ENCODE data around the gene UNC5C.

The UNC5C gene

DNA sequence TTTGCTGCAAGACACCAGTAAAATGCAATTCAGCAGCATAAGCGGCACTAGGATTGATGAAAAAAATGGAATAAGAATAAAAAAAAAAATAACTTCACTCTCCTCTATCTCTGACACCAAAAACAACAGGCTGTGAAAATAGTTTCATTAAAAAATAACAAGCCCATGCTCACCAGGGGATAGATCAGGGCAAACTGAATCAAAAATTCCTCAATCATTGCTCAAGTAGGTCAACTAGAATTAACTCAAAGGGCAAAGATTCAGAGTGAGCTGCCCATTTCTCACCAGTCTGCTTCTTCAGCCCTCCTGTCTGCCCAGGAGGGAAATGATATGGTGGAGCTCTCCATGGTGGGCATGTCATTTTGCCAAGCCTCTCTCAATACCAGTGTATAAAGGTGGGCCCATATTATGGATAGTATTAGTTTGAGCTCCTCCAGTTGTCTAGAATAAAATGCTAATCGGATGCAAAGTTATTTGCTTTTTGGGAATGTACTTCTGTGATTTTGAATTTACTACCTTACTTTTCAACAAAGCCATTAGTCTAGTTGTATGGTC, 153.9 kb downstream of the UNC5C start:
- no peak for DNase-seq (ENCODE audit: low spot score)

GRCh38 chr4:95393821-95394220, 155.0 kb downstream of the UNC5C start:
- DNase-seq (ENCODE audit: low spot score): no peak

DNA sequence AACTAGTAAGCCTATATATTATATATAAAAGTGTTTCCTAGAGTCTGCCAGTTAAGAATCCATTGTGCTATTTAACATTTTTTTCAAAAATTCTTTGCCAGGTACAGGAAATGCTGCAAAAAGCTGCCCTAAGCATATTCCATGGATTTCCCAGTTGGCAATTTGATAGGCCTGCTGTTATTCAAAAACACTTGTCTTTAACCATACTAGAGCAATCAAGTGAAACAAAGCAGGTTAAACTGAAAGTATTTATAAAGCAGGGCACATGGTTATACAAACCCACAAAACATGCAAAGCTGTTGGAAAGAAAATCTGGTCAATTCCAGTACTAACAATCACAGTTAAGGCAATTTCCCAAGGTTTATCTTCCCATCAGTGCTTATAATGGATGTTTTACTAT, 159.9 kb downstream of the UNC5C start:
- DNase-seq (ENCODE audit: low spot score): no peak

DNA sequence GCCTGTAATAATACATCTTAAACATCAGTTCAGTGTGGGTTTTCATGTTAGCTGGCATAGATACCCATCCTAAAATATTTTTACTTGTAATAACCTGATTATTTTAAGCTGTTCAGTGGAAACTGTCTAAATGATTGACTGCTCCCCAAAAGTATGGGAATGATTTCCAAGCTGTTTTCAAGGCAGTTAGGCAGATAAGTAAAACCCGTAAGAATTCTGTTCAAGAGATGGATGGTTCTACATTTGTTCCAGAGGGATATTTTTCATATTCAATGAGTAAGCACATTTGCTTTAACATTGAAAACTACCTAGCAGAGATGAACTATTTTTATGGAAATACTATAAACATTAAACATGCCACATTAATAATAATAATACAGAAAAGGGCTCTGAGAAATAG, 161.1 kb downstream of the UNC5C start:
- DNase-seq (ENCODE audit: low spot score): no peak

GRCh38 chr4:95386410-95386809, 162.4 kb downstream of the UNC5C start:
- no peak for DNase-seq (ENCODE audit: low spot score)

DNA sequence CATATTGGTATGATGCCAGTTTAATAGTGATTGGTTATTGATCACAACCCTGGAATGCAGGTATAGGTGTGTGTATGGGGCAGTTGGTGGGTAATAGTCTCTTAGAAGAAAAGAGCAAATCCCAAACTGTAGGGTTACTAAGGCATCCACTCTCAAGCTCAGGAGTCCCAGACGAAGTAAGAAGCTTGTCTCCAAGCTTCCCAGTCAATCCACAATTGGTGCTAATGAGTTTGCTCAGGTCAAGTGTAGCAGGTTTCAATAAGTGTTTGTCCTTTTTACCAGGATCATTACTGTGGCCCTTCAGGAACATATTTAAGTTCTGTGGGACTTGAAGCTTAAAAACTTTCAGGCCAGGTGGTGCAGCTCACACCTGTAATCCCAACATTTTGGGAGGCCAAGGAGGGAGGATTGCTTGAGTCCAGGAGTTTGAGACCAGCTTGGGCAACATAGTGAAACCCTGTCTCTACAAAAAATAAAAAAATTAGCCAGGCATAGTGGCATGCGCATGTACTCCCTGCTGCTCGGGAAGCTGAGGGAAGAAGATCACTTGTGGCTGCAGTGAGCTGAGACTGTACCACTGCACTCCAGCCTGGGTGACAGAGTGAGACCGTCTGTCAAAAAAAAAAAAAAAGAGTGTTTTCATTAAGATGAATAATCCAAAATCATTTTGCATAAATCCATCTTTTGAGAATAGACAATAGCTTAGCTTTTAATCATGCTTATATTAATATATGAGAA, 166.8 kb downstream of the UNC5C start:
- no peak for DNase-seq (ENCODE audit: low spot score)

GRCh38 chr4:95379633-95380032, 169.1 kb downstream of the UNC5C start:
- DNase-seq (ENCODE audit: low spot score): no peak

- DNase-seq (ENCODE audit: low spot score): no peak
These were observed 171.3 kb downstream of the UNC5C start for GRCh38 chr4:95377366-95377900.

DNA sequence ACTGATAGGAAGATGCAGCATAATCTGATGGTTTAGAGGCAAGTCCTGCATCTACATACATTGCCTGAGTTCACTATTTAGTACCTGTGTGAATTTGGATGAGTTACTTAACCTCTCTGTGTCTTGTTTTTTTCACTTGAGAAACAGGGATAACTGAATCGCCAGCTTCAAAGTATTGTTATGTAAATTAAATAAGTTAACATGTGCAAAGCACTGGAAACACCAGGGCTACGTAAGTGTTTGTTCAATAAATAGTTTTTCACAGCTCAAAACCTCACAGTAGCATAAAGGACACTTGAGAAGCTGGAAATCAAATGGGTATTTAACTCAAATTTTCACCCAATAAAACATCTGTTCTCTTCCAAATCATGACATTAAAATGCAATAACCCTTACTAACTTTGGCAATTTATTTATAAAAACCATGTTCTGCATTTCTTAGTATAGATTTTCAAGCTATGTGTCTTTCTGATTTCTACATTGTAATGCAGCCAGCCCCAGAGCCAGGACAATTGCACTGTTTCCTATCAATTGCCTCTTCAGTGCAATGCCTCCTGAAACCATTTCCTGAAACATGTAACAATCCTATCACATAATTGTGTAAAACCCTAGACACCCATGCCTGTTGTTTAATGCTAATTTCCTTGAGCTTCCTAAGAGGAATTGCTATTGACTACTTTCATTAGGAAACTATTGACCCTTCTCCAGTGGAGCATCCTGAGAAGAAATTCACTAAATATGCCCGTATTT, 177.1 kb downstream of the UNC5C start:
- DNase-seq (ENCODE audit: low spot score): no peak

- no peak for DNase-seq (ENCODE audit: low spot score)
These were observed 180.9 kb downstream of the UNC5C start for GRCh38 chr4:95367824-95368223.

DNA sequence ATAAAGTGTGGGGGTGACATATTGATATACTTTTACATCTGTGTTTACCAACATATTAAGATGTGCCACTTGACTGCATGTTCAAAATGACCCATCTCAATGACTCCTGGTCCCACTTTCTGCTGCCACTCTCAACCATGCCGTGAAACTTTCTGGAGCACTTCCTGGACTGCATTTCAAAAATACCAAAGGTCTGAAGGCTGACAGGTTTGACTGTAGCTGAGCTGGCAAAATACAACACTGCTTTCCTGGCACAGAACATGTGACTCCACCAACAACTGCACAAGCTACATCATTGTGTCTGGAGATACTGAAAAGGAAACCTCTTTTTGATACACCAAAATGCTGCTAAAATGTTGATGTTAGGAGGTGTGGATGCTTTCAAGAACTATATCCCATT, 184.8 kb downstream of the UNC5C start:
- no peak for DNase-seq (ENCODE audit: low spot score)

GRCh38 chr4:95363559-95363925, 185.2 kb downstream of the UNC5C start:
- DNase-seq (ENCODE audit: low spot score): no peak

DNA sequence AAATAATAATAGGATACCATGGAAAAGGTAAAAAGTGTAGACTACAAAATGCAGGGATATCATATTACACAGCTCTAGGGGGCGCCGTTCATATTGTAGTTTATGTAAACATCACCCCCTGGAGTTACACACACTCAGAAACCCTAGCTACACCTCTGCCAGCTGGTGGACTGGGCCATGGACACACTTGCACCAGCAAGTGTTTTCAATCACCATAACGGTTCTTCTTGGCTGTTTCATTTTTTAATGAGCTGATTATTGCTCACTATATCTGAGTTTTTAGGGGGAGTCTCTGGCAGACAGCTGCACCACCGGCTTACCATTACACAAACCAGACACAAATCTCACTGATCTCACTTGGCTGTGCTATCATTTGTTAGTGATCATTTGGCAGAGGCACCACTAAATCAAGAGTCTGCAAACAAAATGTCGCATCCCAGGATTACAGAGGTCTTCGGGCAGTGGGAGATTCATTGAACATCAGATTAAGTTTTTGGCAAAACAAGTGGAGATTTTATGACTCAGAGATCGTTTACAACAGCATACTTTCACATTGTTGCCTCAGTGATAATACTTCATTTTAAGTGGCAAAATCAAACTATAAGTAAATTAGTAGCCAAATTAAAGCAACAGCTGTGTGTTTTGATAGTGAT, 185.7 kb downstream of the UNC5C start:
- DNase-seq (ENCODE audit: low spot score): no peak

DNA sequence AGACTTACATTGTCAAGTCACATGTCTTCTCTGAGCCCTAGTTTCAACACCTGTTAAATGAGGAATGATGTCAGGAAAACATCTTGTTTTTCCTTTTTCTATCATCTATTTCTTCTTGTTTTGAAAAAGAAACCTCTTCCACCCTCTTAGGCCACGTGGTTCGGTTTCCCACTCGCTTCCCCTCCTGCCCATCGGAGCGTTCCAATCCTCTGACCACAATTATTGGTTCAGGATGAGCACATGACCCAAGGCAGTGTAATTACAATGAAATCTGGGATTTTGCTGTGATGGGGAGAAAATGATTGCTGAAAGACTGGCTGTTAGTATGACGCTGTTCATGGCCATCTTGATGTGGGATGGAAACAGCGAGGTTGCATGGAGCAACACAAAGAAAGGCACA, 186.7 kb downstream of the UNC5C start:
- DNase-seq (ENCODE audit: low spot score): no peak

DNA sequence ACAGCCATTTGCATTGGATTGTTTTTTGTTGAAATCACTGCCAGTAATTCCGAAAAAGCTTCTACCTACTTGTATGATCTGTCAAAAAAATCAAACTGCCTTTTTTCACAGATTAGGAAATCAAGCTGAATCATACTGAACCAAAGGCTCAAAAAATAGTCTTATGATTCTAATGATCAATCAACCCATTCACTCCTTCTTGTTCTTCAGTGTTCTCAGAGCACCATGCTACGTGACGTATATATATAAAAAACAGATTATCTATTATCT, 187.1 kb downstream of the UNC5C start:
- no peak for DNase-seq (ENCODE audit: low spot score)

DNA sequence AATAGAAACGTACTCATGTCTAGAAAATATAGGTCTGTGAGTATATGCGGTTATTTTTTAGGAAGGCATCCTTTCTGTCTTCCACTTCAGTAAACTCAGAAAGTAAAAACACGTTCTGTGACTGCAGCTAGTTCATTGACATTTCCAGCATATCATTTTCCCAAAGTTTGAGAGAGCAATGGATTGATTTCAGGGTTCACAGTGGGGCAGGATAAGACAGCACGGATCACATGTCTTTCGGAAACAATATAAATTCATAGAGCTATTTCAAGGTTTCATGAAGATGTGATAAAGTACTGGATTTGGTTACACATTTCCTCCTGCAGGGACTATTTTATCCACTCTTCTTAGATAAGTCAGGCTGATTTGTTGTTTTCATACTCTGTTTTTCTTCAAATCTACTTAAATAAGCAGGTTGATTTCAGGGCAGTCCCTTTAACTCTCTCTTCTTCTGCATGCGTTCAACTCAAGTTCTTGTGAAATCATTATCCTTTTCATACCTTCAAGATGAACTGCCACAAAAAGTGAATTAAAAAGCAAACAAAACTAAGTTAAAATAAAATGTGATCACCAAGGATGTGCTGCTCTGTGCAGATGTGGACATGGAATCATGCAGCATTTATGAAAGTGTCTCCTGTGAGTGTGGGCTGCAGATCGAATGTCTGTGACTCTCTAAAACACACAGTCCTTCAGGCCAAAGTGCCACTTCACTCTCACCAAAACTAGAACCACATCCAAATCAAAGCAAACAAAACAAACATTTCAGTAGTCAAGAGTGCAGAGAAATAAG, 187.7 kb downstream of the UNC5C start:
- DNase-seq (ENCODE audit: low spot score): no peak

DNA sequence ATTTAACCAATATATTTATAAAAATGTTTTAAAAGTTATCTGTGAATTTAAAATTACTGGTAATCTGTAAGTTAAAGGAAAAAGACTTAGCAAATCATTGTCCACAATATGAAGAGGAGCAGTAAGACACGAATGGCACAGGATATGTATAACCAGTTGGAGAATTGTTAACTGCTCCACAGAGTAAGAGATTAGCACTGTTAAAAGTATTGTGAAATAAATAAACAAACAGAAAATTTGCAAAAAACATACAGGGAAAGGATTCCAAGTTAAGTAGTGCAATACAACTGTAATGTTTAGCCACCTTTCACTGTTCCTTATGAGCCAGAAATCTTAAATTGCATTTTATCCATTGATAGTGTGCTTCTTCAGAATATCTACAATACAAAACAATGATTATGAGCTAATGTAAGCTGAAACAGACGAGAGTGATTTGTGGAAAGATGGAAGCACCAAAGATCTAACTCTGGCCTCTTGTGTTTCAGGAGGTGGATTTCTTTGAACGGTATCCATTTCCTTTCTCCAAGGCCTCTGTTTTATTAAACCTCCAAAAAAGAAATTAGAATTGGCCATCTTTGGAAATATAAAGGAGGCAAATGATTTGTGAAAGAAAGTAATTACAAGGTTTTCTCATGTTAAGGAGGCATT, 188.4 kb downstream of the UNC5C start:
- no peak for DNase-seq (ENCODE audit: low spot score)

DNA sequence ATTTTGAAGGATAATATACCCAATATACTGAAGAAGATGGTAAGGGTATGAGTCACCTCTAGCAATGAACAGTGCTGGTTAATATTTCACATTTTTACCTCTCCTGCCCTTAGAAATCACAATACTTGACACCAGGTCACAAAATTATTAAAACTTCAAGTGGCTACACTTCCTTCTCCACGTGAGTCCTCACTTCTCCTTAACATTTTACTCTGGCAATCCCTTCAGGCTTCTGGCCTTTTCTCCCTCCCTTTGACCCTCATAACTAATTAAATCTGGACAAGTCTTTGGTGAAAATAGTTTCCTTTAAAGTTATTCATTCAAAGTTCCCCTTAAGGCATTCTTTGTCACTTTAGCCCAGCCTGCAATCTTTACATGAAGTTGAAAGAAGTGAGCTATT, 190.4 kb downstream of the UNC5C start:
- no peak for DNase-seq (ENCODE audit: low spot score)

DNA sequence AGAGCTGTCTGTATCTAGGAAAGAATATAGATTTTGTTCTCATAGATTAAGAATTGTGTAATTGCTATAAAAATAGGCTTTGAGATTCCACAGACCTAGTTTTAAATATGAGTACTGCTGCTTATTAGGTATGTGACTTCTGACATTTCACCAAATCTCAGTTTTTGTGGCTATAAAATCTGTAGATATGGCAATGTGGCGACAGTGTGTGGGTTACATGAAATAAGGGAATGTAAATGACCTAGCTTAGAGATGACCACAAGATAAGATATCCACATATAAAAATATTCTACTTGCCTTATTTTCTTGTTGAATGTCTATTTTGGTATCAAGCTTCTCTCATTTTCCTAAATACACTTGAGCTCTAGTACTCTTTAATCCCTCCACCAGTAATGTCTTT, 193.8 kb downstream of the UNC5C start:
- DNase-seq (ENCODE audit: low spot score): no peak

- DNase-seq (ENCODE audit: low spot score): no peak
These were observed 200.4 kb downstream of the UNC5C start for GRCh38 chr4:95348418-95348817.

- DNase-seq (ENCODE audit: low spot score): no peak
These were observed 205.5 kb downstream of the UNC5C start for GRCh38 chr4:95343235-95343634.

DNA sequence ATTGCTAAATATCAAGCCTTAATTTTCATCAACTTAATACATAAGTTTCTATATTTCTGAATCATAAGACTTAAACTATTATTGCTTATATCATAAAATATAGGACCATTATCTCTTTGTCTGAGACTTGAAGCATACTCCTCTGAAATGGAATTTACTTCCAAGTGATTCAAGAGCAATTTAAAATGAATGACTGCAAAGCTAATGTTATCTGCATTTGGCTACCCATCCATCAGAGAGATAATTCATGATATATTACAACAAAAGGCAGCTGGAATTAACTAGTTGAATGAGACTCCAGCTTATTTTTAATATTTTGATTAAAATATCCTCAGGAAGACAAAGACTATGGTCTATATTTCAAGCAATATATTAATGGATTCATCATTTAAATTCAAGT, 208.6 kb downstream of the UNC5C start:
- no peak for DNase-seq (ENCODE audit: low spot score)

Data from activated CD4-positive, alpha-beta T cell treated with anti-CD3 and anti-CD28 coated beads, Interleukin-2, Interleukin-4, amounts not matched to agents 100 ng/mL and 50 ng/mL, durations not matched to agents 16 hours and 8 hours (primary cell).